DND-41 (cell line): ENCODE measurements around the gene ITGA11.

ENCODE experiments used
- ATAC-seq: fragments of 200-7000 bp; cut with Tn5 transposase; 3 replicates; pipeline ENCODE4 v1.9.1; 2021; ENCODE audit warnings: low read depth; ENCODE audit not compliant: insufficient read depth
- DNase-seq: peaks from one replicate; pipeline ENCODE4 v3.0.0-alpha.2; 2020
- H2AFZ ChIP-seq: 2 replicates; pipeline ENCODE4 v1.6.0; 2012; ENCODE audit warnings: low read depth, low read length
- H3K27ac ChIP-seq: 2 replicates; pipeline ENCODE4 v1.5.1; 2012; ENCODE audit warnings: low read length, inconsistent platforms
- H3K27me3 ChIP-seq: fragments of 200-600 bp; sonication (generic); 2 replicates; pipeline ENCODE4 v1.6.0; 2012; ENCODE audit warnings: low read length, mild to moderate bottlenecking, inconsistent platforms; ENCODE audit not compliant: insufficient read depth, poor library complexity
- H3K36me3 ChIP-seq: 2 replicates; pipeline ENCODE4 v1.5.1; 2012; ENCODE audit warnings: low read length, inconsistent platforms; ENCODE audit not compliant: insufficient read depth
- H3K4me1 ChIP-seq: 2 replicates; pipeline ENCODE4 v1.5.1; 2012; ENCODE audit warnings: mild to moderate bottlenecking, low read length; ENCODE audit not compliant: insufficient read depth
- H3K4me2 ChIP-seq: 2 replicates; pipeline ENCODE4 v1.6.0; 2012; ENCODE audit warnings: mild to moderate bottlenecking, moderate library complexity, low read length, inconsistent platforms; ENCODE audit not compliant: insufficient read depth
- H3K4me3 ChIP-seq, 2 experiments: fragments of 200-600 bp in 1 of 2; shearing (Covaris generic) in 1 of 2; 2 replicates each; pipeline ENCODE4 v1.5.1; 2012 to 2016; ENCODE audit warnings: inconsistent platforms in 2 of 2, low read length in 2 of 2, mild to moderate bottlenecking in 2 of 2, low read depth in 1 of 2, moderate library complexity in 1 of 2
- H3K79me2 ChIP-seq: 2 replicates; pipeline ENCODE4 v1.6.0; 2012; ENCODE audit warnings: low read length, inconsistent platforms; ENCODE audit not compliant: insufficient read depth
- H3K9ac ChIP-seq: 2 replicates; pipeline ENCODE4 v1.6.0; 2012; ENCODE audit warnings: low read depth, mild to moderate bottlenecking, inconsistent platforms, low read length, moderate library complexity
- H3K9me3 ChIP-seq: 2 replicates; pipeline ENCODE4 v1.5.1; 2012; ENCODE audit warnings: low read length, moderate library complexity, mild to moderate bottlenecking, inconsistent platforms; ENCODE audit not compliant: insufficient read depth, severe bottlenecking
- H4K20me1 ChIP-seq: 2 replicates; pipeline ENCODE4 v1.6.0; 2012; ENCODE audit warnings: low read length; ENCODE audit not compliant: insufficient read depth
- CTCF ChIP-seq: IDR thresholded peaks from 2 replicates; pipeline ENCODE4 v1.5.1; 2012; ENCODE audit warnings: borderline replicate concordance, low read length, moderate library complexity, mild to moderate bottlenecking; ENCODE audit not compliant: poor library complexity, severe bottlenecking; ENCODE audit errors: extremely low read depth
- EZH2 ChIP-seq: IDR thresholded peaks from 3 replicates; pipeline ENCODE4 v1.6.1; 2012; ENCODE audit warnings: borderline replicate concordance, low read depth, mild to moderate bottlenecking, moderate library complexity, low read length, inconsistent platforms; ENCODE audit not compliant: severe bottlenecking

The ITGA11 gene

GRCh38 chr15:68369931-68370767, 61.8 kb downstream of the ITGA11 start:
- ATAC-seq (no peak), DNase-seq (no peak)
- no peak overlapping the region for H3K4me2 ChIP-seq
- no peaks in the 10 kb centered on the region for H4K20me1 ChIP-seq
- TF ChIP-seq EZH2 (no peak), CTCF (no peak)
- no peak overlapping the region for H3K4me3 ChIP-seq
- H3K9me3 ChIP-seq = no peaks in the 10 kb centered on the region
- H3K27ac ChIP-seq = no peak overlapping the region
- no peaks in the 10 kb centered on the region for H3K79me2 ChIP-seq
- no peaks in the 10 kb centered on the region for H3K36me3 ChIP-seq
- no peaks in the 10 kb centered on the region for H3K27me3 ChIP-seq
- no peak overlapping the region for H2AFZ ChIP-seq
- H3K9ac ChIP-seq = no peak overlapping the region
- no peaks in the 10 kb centered on the region for H3K4me1 ChIP-seq

- Histone ChIP-seq H3K9me3 (no peaks in the 10 kb centered on the region), H2AFZ (no peak overlapping the region), H3K4me1 (no peaks in the 10 kb centered on the region), H3K27ac (no peak overlapping the region), H3K4me3 (no peak overlapping the region), H4K20me1 (no peaks in the 10 kb centered on the region), H3K4me2 (no peak overlapping the region), H3K9ac (no peak overlapping the region), H3K79me2 (no peaks in the 10 kb centered on the region), H3K27me3 (no peaks in the 10 kb centered on the region), H3K36me3 (no peaks in the 10 kb centered on the region)
- TF ChIP-seq EZH2 (no peak), CTCF (no peak)
- ATAC-seq (no peak), DNase-seq (no peak)
Observed at GRCh38 chr15:68368731-68369435, 63.1 kb downstream of the ITGA11 start.

- ATAC-seq (no peak), DNase-seq (no peak)
- H4K20me1 ChIP-seq = no peaks in the 10 kb centered on the region
Observed at GRCh38 chr15:68367992-68368391, 64.0 kb downstream of the ITGA11 start.

More at GRCh38 chr15:68367992-68368391, 64.0 kb downstream of the ITGA11 start:
- Histone ChIP-seq H3K4me3 (no peak overlapping the region), H3K79me2 (no peaks in the 10 kb centered on the region), H3K9me3 (no peaks in the 10 kb centered on the region), H3K4me2 (no peak overlapping the region), H3K27me3 (no peaks in the 10 kb centered on the region), H3K36me3 (no peaks in the 10 kb centered on the region), H3K9ac (no peak overlapping the region), H3K27ac (no peak overlapping the region), H3K4me1 (no peaks in the 10 kb centered on the region), H2AFZ (no peak overlapping the region)
- no peak for TF ChIP-seq EZH2
- no peak for TF ChIP-seq CTCF
